ENCODE results near the gene MYO18A. TPM values are rescaled to one million over a fixed set of nuclear protein-coding genes. Genes with fewer than 3 reads are reported as not detected.

MYO18A gene
- total RNA-seq, 5 donors from 2014 or later (not counting 1 experiment from before 2014, with no cell fraction given) = 119 to 151 (median 145) TPM

GRCh38 chr17:29177541-29177870, 2.7 kb downstream of the MYO18A start:
- no peak for DNase-seq
- POLR2A ChIA-PET = no interaction called here

GRCh38 chr17:29176558-29177351, 3.4 kb downstream of the MYO18A start:
- CTCF ChIA-PET = interaction anchor here (0.5 to 11.5 kb wide), 8 partner anchors 8 to 101 kb away, joined by 3 to 184 read pairs (median 4); no protein-coding TSS in a partner anchor

More at GRCh38 chr17:29177541-29177870, 2.7 kb downstream of the MYO18A start:
- H3K9me3 ChIP-seq = no peaks in the 10 kb centered on the region
- no peaks in the 10 kb centered on the region for H3K36me3 ChIP-seq (ENCODE audit: control insufficient read depth in 2 of 2, extremely low read depth in 1 of 2, insufficient read depth in 1 of 2, low read length in 1 of 2)
- Mint-ChIP-seq H3K9me3 (no peaks in the 10 kb centered on the region), H3K4me3 (peak overlapping the region; percentile 80 to 85 (median 85)), H3K27me3 (no peaks in the 10 kb centered on the region), H3K4me1 (peaks cover 14 to 29% (median 16%) of the 10 kb centered on the region in 3 donors), H3K36me3 (no peaks in the 10 kb centered on the region), H3K27ac (peak overlapping the region; percentile 90 to 95)
- WGBS (ENCODE audit: insufficient coverage) = 100% methylated on average over 2 of the region's 3 CpGs
- H3K27me3 ChIP-seq (replicated peaks in 1 of 2; ENCODE audit: control insufficient read depth in 2 of 2, extremely low read depth in 1 of 2, insufficient read depth in 2 of 2, low read length in 1 of 2) = no peaks in the 10 kb centered on the region
- H3K27ac ChIP-seq (ENCODE audit: low read length) = peak overlapping the region; percentile 69
- CTCF ChIA-PET = interaction anchor here (0.5 to 11.5 kb wide), 7 partner anchors 9 to 113 kb away, joined by 3 to 184 read pairs (median 4); no protein-coding TSS in a partner anchor
- H3K4me1 ChIP-seq (ENCODE audit: control insufficient read depth in 1 of 2, extremely low read depth in 1 of 2, insufficient read depth in 2 of 2, low read length in 2 of 2) = peaks cover 5 to 32% of the 10 kb centered on the region in 2 experiments
- no peak for ATAC-seq (replicated peaks in 1 of 4)
- no peak overlapping the region for H3K4me3 ChIP-seq (ENCODE audit: control insufficient read depth in 1 of 2, extremely low read depth in 1 of 2, low read length in 1 of 2)

GRCh38 chr17:29175349-29175748, 4.8 kb downstream of the MYO18A start:
- ChIA-PET POLR2A (interaction anchor here (0.6 to 0.9 kb wide), 3 partner anchors 10 to 265 kb away, joined by 3 to 5 read pairs (median 4); no protein-coding TSS in a partner anchor), CTCF (interaction anchor here (1.0 to 11.5 kb wide), 4 partner anchors 10 to 43 kb away, joined by 3 to 184 read pairs (median 5); no protein-coding TSS in a partner anchor)
- H3K27ac Mint-ChIP-seq = no peak overlapping the region
- no peaks in the 10 kb centered on the region for H3K27me3 Mint-ChIP-seq
- H3K4me3 ChIP-seq (ENCODE audit: control insufficient read depth in 1 of 2, extremely low read depth in 1 of 2, low read length in 1 of 2) = no peak overlapping the region
- ATAC-seq (replicated peaks in 1 of 4) (no peak), DNase-seq (no peak)
- H3K36me3 Mint-ChIP-seq = no peaks in the 10 kb centered on the region
- H3K4me1 Mint-ChIP-seq = peaks cover 8 to 24% (median 16%) of the 10 kb centered on the region in 3 donors
- H3K36me3 ChIP-seq (ENCODE audit: control insufficient read depth in 2 of 2, extremely low read depth in 1 of 2, insufficient read depth in 1 of 2, low read length in 1 of 2) = no peaks in the 10 kb centered on the region
- peaks cover 5 to 23% of the 10 kb centered on the region in 2 experiments for H3K4me1 ChIP-seq (ENCODE audit: control insufficient read depth in 1 of 2, extremely low read depth in 1 of 2, insufficient read depth in 2 of 2, low read length in 2 of 2)
- H3K27me3 ChIP-seq (replicated peaks in 1 of 2; ENCODE audit: control insufficient read depth in 2 of 2, extremely low read depth in 1 of 2, insufficient read depth in 2 of 2, low read length in 1 of 2) = no peaks in the 10 kb centered on the region
- WGBS (ENCODE audit: insufficient coverage) = 90% methylated on average over 2 of the region's 6 CpGs
- H3K9me3 Mint-ChIP-seq = no peaks in the 10 kb centered on the region
- no peak overlapping the region for H3K27ac ChIP-seq (ENCODE audit: low read length)
- H3K4me3 Mint-ChIP-seq = no peak overlapping the region
- no peaks in the 10 kb centered on the region for H3K9me3 ChIP-seq

More at GRCh38 chr17:29176558-29177351, 3.4 kb downstream of the MYO18A start:
- peak; percentile 59 to 71 (median 67) for ATAC-seq (replicated peaks in 1 of 4)
- Mint-ChIP-seq H3K9me3 (no peaks in the 10 kb centered on the region), H3K27me3 (no peaks in the 10 kb centered on the region), H3K4me3 (peak overlapping the region; percentile 80 to 85 (median 85)), H3K4me1 (peaks cover 14 to 29% (median 16%) of the 10 kb centered on the region in 3 donors), H3K36me3 (no peaks in the 10 kb centered on the region), H3K27ac (peak overlapping the region; percentile 90 to 95)
- peak in 33 of 35 experiments; percentile 12 to 72 (median 35) for DNase-seq
- peaks cover 5 to 32% of the 10 kb centered on the region in 2 experiments for H3K4me1 ChIP-seq (ENCODE audit: control insufficient read depth in 1 of 2, extremely low read depth in 1 of 2, insufficient read depth in 2 of 2, low read length in 2 of 2)
- 2% methylated on average over 50 of the region's 51 CpGs for WGBS (ENCODE audit: insufficient coverage)
- H3K27ac ChIP-seq (ENCODE audit: low read length) = peak overlapping the region; percentile 69
- H3K27me3 ChIP-seq (replicated peaks in 1 of 2; ENCODE audit: control insufficient read depth in 2 of 2, extremely low read depth in 1 of 2, insufficient read depth in 2 of 2, low read length in 1 of 2) = no peaks in the 10 kb centered on the region
- no peaks in the 10 kb centered on the region for H3K36me3 ChIP-seq (ENCODE audit: control insufficient read depth in 2 of 2, extremely low read depth in 1 of 2, insufficient read depth in 1 of 2, low read length in 1 of 2)
- POLR2A ChIA-PET = interaction anchor here in 1 of 2 donors (0.5 to 1.0 kb wide), 2 partner anchors 80 to 117 kb away, joined by 4 read pairs; partner anchors contain the start of gene NUFIP2
- no peaks in the 10 kb centered on the region for H3K9me3 ChIP-seq
- peak overlapping the region; percentile 66 to 72 for H3K4me3 ChIP-seq (ENCODE audit: control insufficient read depth in 1 of 2, extremely low read depth in 1 of 2, low read length in 1 of 2)

GRCh38 chr17:29172589-29172988, 7.6 kb downstream of the MYO18A start:
- Histone ChIP-seq H3K4me1 (ENCODE audit: control insufficient read depth in 1 of 2, extremely low read depth in 1 of 2, insufficient read depth in 2 of 2, low read length in 2 of 2) (peaks cover 5 to 14% of the 10 kb centered on the region in 2 experiments), H3K27me3 (replicated peaks in 1 of 2; ENCODE audit: control insufficient read depth in 2 of 2, extremely low read depth in 1 of 2, insufficient read depth in 2 of 2, low read length in 1 of 2) (no peaks in the 10 kb centered on the region), H3K9me3 (no peaks in the 10 kb centered on the region), H3K4me3 (ENCODE audit: control insufficient read depth in 1 of 2, extremely low read depth in 1 of 2, low read length in 1 of 2) (no peak overlapping the region), H3K36me3 (ENCODE audit: control insufficient read depth in 2 of 2, extremely low read depth in 1 of 2, insufficient read depth in 1 of 2, low read length in 1 of 2) (no peaks in the 10 kb centered on the region), H3K27ac (ENCODE audit: low read length) (no peak overlapping the region)
- no peaks in the 10 kb centered on the region for H3K27me3 Mint-ChIP-seq
- H3K4me1 Mint-ChIP-seq = peaks cover 8 to 13% (median 10%) of the 10 kb centered on the region in 3 donors
- ATAC-seq (replicated peaks in 1 of 4) = no peak
- ChIA-PET POLR2A (interaction anchor here in 1 of 2 donors (0.6 to 0.7 kb wide), 2 partner anchors 87 to 105 kb away, joined by 3 read pairs; no protein-coding TSS in a partner anchor), CTCF (interaction anchor here (0.7 to 1.0 kb wide), 2 partner anchors 23 to 27 kb away, joined by 3 to 4 read pairs; no protein-coding TSS in a partner anchor)
- no peaks in the 10 kb centered on the region for H3K9me3 Mint-ChIP-seq
- no peak overlapping the region for H3K27ac Mint-ChIP-seq
- no peak for DNase-seq
- no CpG with 5 or more reads among the region's 1 CpG for WGBS (ENCODE audit: insufficient coverage)
- H3K36me3 Mint-ChIP-seq = no peaks in the 10 kb centered on the region
- no peak overlapping the region for H3K4me3 Mint-ChIP-seq

- Mint-ChIP-seq H3K9me3 (no peaks in the 10 kb centered on the region), H3K4me1 (no peaks in the 10 kb centered on the region), H3K36me3 (peaks cover 11% of the 10 kb centered on the region), H3K27ac (no peak overlapping the region), H3K4me3 (no peak overlapping the region), H3K27me3 (no peaks in the 10 kb centered on the region)
- ChIA-PET POLR2A (no interaction called here), CTCF (no interaction called here)
- DNase-seq (no peak), ATAC-seq (replicated peaks in 1 of 4) (no peak)
- WGBS (ENCODE audit: insufficient coverage) = 89% methylated on average over 1 of the region's 3 CpGs
- no peak overlapping the region for H3K4me3 ChIP-seq (ENCODE audit: control insufficient read depth in 1 of 2, extremely low read depth in 1 of 2, low read length in 1 of 2)
- no peaks in the 10 kb centered on the region for H3K27me3 ChIP-seq (replicated peaks in 1 of 2; ENCODE audit: control insufficient read depth in 2 of 2, extremely low read depth in 1 of 2, insufficient read depth in 2 of 2, low read length in 1 of 2)
- no peak overlapping the region for H3K27ac ChIP-seq (ENCODE audit: low read length)
- peaks cover 0 to 4% of the 10 kb centered on the region in 2 donors for H3K36me3 ChIP-seq (ENCODE audit: control insufficient read depth in 2 of 2, extremely low read depth in 1 of 2, insufficient read depth in 1 of 2, low read length in 1 of 2)
- H3K9me3 ChIP-seq = no peaks in the 10 kb centered on the region
- no peaks in the 10 kb centered on the region for H3K4me1 ChIP-seq (ENCODE audit: control insufficient read depth in 1 of 2, extremely low read depth in 1 of 2, insufficient read depth in 2 of 2, low read length in 2 of 2)
These were observed 9.5 kb downstream of the MYO18A start for GRCh38 chr17:29170682-29171081.

- Histone ChIP-seq H3K4me1 (ENCODE audit: control insufficient read depth in 1 of 2, extremely low read depth in 1 of 2, insufficient read depth in 2 of 2, low read length in 2 of 2) (no peaks in the 10 kb centered on the region), H3K27me3 (replicated peaks in 1 of 2; ENCODE audit: control insufficient read depth in 2 of 2, extremely low read depth in 1 of 2, insufficient read depth in 2 of 2, low read length in 1 of 2) (no peaks in the 10 kb centered on the region), H3K36me3 (ENCODE audit: control insufficient read depth in 2 of 2, extremely low read depth in 1 of 2, insufficient read depth in 1 of 2, low read length in 1 of 2) (peaks cover 0 to 6% of the 10 kb centered on the region in 2 donors), H3K27ac (ENCODE audit: low read length) (no peak overlapping the region), H3K4me3 (ENCODE audit: control insufficient read depth in 1 of 2, extremely low read depth in 1 of 2, low read length in 1 of 2) (no peak overlapping the region), H3K9me3 (no peaks in the 10 kb centered on the region)
- peaks cover 12% of the 10 kb centered on the region for H3K36me3 Mint-ChIP-seq
- H3K27me3 Mint-ChIP-seq = no peaks in the 10 kb centered on the region
- H3K4me3 Mint-ChIP-seq = no peak overlapping the region
- no peaks in the 10 kb centered on the region for H3K9me3 Mint-ChIP-seq
- no peak for ATAC-seq (replicated peaks in 1 of 4)
- no peak overlapping the region for H3K27ac Mint-ChIP-seq
- DNase-seq = no peak
- WGBS (ENCODE audit: insufficient coverage) = 96% methylated on average over 9 of the region's 9 CpGs
- H3K4me1 Mint-ChIP-seq = no peaks in the 10 kb centered on the region
- POLR2A ChIA-PET = no interaction called here
- CTCF ChIA-PET = no interaction called here
These were observed 10.2 kb downstream of the MYO18A start for GRCh38 chr17:29169806-29170591.
